Left ventricle myocardium inferior (tissue), 1 donor: ENCODE measurements around the gene HIPK2. TPM values are rescaled to one million over a fixed set of nuclear protein-coding genes. Genes with fewer than 3 reads are reported as not detected.

ENCODE experiments used
- DNase-seq: peaks from one replicate; pipeline ENCODE4 v3.0.0-alpha.2; 2020
- H3K27ac ChIP-seq: fragments of 200-600 bp; replicated peaks from 2 replicates; pipeline ENCODE4 v1.8.0; 2021
- H3K27me3 ChIP-seq: fragments of 200-600 bp; 2 replicates; pipeline ENCODE4 v1.8.0; 2021; ENCODE audit warnings: low read depth
- H3K36me3 ChIP-seq: fragments of 200-600 bp; 2 replicates; pipeline ENCODE4 v1.8.0; 2021
- H3K4me1 ChIP-seq: fragments of 200-600 bp; 2 replicates; pipeline ENCODE4 v1.8.0; 2021
- H3K4me3 ChIP-seq: fragments of 200-600 bp; 2 replicates; pipeline ENCODE4 v1.8.0; 2021; ENCODE audit warnings: mild to moderate bottlenecking, moderate library complexity
- H3K9me3 ChIP-seq: fragments of 200-600 bp; replicated peaks from 2 replicates; pipeline ENCODE4 v1.8.0; 2021
- intact Hi-C: fragments of 100-400 bp; cut with micrococcal nuclease; formaldehyde crosslinking; loops from one replicate; pipeline ENCODE4 v1.11.0; 2022
- total RNA-seq: library from RNA; stranded (reverse); fragmentation: NEBNext Ultra II Directional; extraction: Animal tissue kit (Norgen Biotek cat#: 25700); gene quantifications from one replicate; pipeline ENCODE4 v1.2.1, GENCODE V29; 2021
- TF ChIP-seq, protein P1 (sequence below): fragments of 200-600 bp; IDR thresholded peaks from 2 replicates; pipeline ENCODE4 v1.8.0; 2021; ENCODE audit warnings: antibody characterized with exemption, mild to moderate bottlenecking, borderline replicate concordance
- donor health status: DM: no; HTN: yes; CAD: no; lungs with severe emphysema.

Gene HIPK2
- total RNA-seq, 1 donor from 2014 or later: 127 TPM

- no peaks in the 10 kb centered on the region for H3K9me3 ChIP-seq
- DNase-seq: no peak
- H3K27me3 ChIP-seq: no peaks in the 10 kb centered on the region
- TF ChIP-seq, protein P1, sequence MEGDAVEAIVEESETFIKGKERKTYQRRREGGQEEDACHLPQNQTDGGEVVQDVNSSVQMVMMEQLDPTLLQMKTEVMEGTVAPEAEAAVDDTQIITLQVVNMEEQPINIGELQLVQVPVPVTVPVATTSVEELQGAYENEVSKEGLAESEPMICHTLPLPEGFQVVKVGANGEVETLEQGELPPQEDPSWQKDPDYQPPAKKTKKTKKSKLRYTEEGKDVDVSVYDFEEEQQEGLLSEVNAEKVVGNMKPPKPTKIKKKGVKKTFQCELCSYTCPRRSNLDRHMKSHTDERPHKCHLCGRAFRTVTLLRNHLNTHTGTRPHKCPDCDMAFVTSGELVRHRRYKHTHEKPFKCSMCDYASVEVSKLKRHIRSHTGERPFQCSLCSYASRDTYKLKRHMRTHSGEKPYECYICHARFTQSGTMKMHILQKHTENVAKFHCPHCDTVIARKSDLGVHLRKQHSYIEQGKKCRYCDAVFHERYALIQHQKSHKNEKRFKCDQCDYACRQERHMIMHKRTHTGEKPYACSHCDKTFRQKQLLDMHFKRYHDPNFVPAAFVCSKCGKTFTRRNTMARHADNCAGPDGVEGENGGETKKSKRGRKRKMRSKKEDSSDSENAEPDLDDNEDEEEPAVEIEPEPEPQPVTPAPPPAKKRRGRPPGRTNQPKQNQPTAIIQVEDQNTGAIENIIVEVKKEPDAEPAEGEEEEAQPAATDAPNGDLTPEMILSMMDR: no peak
- H3K36me3 ChIP-seq: no peaks in the 10 kb centered on the region
- H3K4me3 ChIP-seq: no peak overlapping the region
- H3K27ac ChIP-seq: no peak overlapping the region
- no peaks in the 10 kb centered on the region for H3K4me1 ChIP-seq
- intact Hi-C loops: no loop called here
Observed at GRCh38 chr7:139811066-139811465, 33.3 kb upstream of the HIPK2 start.

- intact Hi-C loops: no loop called here
- no peaks in the 10 kb centered on the region for H3K9me3 ChIP-seq
- H3K36me3 ChIP-seq: no peaks in the 10 kb centered on the region
- H3K4me1 ChIP-seq: no peaks in the 10 kb centered on the region
- TF ChIP-seq, protein P1: no peak
- H3K27me3 ChIP-seq: no peaks in the 10 kb centered on the region
- no peak for DNase-seq
- H3K4me3 ChIP-seq: no peak overlapping the region
- H3K27ac ChIP-seq: no peak overlapping the region
Observed at GRCh38 chr7:139808846-139809442, 31.1 kb upstream of the HIPK2 start.

GRCh38 chr7:139808427-139808826 lies 30.6 kb upstream of the HIPK2 start:
- Histone ChIP-seq H3K27ac (no peak overlapping the region), H3K4me1 (no peaks in the 10 kb centered on the region), H3K27me3 (no peaks in the 10 kb centered on the region), H3K9me3 (no peaks in the 10 kb centered on the region), H3K36me3 (no peaks in the 10 kb centered on the region), H3K4me3 (no peak overlapping the region)
- intact Hi-C loops: no loop called here
- TF ChIP-seq, protein P1: no peak
- no peak for DNase-seq

DNA sequence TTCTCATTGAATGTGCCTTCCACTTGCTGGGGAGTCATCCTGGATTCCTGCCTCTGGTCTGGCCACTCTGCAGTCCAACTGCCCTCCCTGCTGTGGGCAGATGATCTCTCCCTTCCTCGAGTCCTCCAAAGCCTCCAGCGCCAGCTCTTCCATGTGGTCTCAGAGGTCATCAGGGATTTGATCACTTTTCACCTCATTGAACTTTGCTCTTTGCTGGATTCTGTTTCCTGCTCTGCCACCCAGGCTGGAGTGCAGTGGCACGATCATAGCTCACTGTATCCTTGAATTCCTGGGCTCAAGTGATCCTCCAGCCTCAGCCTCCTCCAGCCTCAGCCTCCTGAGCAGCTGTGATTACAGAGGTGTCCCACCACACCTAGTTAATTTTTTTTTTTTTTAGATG lies 29.2 kb upstream of the HIPK2 start:
- Histone ChIP-seq H3K4me3 (no peak overlapping the region), H3K27me3 (no peaks in the 10 kb centered on the region), H3K27ac (no peak overlapping the region), H3K4me1 (no peaks in the 10 kb centered on the region), H3K9me3 (no peaks in the 10 kb centered on the region), H3K36me3 (no peaks in the 10 kb centered on the region)
- intact Hi-C loops: no loop called here
- no peak for DNase-seq
- TF ChIP-seq, protein P1: no peak

DNA sequence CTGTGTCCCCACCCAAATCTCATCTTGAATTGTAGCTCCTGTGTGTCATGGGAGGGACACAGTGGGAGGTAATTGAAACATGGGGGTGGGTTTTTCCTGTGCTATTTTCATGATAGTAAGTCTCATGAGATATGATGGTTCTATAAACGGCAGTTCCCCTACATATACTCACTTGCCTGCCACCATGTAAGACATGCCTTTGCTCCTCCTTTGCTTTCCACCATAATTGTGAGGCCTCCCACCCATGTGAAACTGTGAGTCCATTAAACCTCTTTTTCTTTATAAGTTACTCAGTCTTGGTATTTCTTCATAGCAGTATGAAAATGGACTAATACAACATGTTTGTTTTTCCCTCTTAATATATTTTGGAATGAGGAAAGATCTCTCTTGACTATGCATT lies 26.8 kb upstream of the HIPK2 start:
- Histone ChIP-seq H3K27ac (no peak overlapping the region), H3K27me3 (no peaks in the 10 kb centered on the region), H3K4me1 (no peaks in the 10 kb centered on the region), H3K4me3 (no peak overlapping the region), H3K9me3 (no peaks in the 10 kb centered on the region), H3K36me3 (no peaks in the 10 kb centered on the region)
- TF ChIP-seq, protein P1: no peak
- intact Hi-C loops: no loop called here
- no peak for DNase-seq
